ENCODE results near the gene IL1R1.

IL1R1 gene

DNA sequence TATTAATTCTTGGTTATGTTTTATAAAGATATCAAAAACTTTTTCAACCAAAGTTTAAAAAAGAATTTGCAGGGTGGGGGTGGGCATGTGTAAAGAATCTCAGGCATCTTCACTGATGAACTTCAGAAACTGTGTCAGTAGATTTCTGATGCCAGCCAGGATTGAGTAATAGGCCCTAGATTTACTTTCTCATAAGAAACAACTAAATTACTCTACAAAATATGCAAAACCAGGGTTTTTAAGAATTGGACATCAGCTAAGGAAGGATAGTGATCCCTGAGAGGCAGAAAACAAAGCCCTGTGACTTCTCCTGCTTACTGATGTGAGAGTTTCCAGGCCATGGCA is 11.9 kb upstream of the IL1R1 start:
- H3K36me3 ChIP-seq (ENCODE audit: insufficient read depth, low read length) = no peaks in the 10 kb centered on the region
- no peak overlapping the region for H3K4me3 ChIP-seq (ENCODE audit: low read length)

DNA sequence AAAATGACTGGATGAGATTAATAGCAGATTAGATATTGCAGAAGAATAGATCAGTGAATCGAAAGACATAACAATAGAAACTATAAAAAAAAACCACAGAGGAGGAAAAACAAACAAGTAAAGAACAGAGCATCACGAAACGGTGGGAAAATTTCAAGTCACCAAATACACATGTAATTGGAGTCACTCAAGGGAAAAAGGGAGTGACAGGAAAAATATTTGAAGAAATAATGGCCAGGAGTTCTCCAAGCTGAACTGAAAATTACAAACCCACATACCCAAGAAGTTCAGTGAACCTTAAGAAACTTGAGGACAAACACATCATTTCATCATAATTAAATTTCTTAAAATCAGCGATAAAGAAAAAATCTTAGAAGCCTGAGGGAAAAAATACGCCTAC is 11.0 kb upstream of the IL1R1 start:
- no peak overlapping the region for H3K4me3 ChIP-seq (ENCODE audit: low read length)
- H3K36me3 ChIP-seq (ENCODE audit: insufficient read depth, low read length) = no peaks in the 10 kb centered on the region
- H2AFZ ChIP-seq (ENCODE audit: low read depth, low read length) = no peak overlapping the region
- H3K4me1 ChIP-seq (ENCODE audit: insufficient read depth, low read length) = no peaks in the 10 kb centered on the region
- H3K27me3 ChIP-seq (ENCODE audit: insufficient read depth, low read length) = no peaks in the 10 kb centered on the region
- H3K9me3 ChIP-seq (ENCODE audit: low read length) = no peaks in the 10 kb centered on the region

More for the DNA sequence above, 11.9 kb upstream of the IL1R1 start:
- H3K9me3 ChIP-seq (ENCODE audit: low read length) = no peaks in the 10 kb centered on the region
- no peaks in the 10 kb centered on the region for H3K27me3 ChIP-seq (ENCODE audit: insufficient read depth, low read length)
- H2AFZ ChIP-seq (ENCODE audit: low read depth, low read length) = no peak overlapping the region
- no peaks in the 10 kb centered on the region for H3K4me1 ChIP-seq (ENCODE audit: insufficient read depth, low read length)

DNA sequence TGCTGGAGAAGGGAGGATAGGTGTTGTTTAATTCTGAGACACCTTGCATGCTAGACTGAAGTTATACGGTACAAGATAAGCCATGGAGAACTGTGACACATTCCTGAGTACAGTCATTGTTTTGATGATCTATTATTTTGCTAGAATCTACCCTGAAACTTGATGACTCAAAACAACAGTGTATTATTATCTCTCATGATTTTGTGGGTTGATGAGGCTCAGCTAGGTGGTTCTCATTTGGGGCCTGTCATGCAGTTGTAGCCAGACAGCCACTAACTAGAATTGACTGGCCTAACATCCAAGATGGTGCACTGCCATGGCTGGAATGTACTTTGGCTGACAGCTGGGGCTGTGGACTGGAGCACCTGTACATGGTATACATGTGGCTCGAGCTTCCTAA is 5.4 kb upstream of the IL1R1 start:
- Histone ChIP-seq H3K27me3 (ENCODE audit: insufficient read depth, low read length) (peaks cover 16% of the 10 kb centered on the region), H3K36me3 (ENCODE audit: insufficient read depth, low read length) (no peaks in the 10 kb centered on the region), H3K4me1 (ENCODE audit: insufficient read depth, low read length) (no peaks in the 10 kb centered on the region), H3K4me3 (ENCODE audit: low read length) (no peak overlapping the region), H2AFZ (ENCODE audit: low read depth, low read length) (no peak overlapping the region), H3K9me3 (ENCODE audit: low read length) (no peaks in the 10 kb centered on the region)

DNA sequence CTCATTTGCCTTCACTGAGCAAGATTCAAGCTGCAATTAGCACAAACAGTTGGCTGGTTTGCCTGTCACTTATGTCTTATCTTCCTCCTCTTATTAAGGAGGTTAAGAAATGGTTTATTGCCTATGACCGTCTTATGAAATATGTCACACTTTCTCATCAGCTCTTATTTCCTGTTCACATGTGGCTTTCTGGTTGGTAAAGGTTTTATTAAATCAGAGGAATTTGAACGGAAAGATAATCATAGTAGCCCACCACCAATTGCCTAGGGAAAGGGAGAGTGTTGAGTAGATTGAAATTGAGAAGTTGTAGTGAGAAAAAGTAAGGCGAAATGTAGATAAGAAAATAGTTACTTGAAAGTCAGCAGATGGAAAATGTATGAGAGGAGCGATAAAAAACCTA is 4.2 kb upstream of the IL1R1 start:
- no peaks in the 10 kb centered on the region for H3K9me3 ChIP-seq (ENCODE audit: low read length)
- H3K4me3 ChIP-seq (ENCODE audit: low read length) = no peak overlapping the region
- no peaks in the 10 kb centered on the region for H3K4me1 ChIP-seq (ENCODE audit: insufficient read depth, low read length)
- no peak overlapping the region for H2AFZ ChIP-seq (ENCODE audit: low read depth, low read length)
- no peaks in the 10 kb centered on the region for H3K36me3 ChIP-seq (ENCODE audit: insufficient read depth, low read length)
- peaks cover 25% of the 10 kb centered on the region for H3K27me3 ChIP-seq (ENCODE audit: insufficient read depth, low read length)

DNA sequence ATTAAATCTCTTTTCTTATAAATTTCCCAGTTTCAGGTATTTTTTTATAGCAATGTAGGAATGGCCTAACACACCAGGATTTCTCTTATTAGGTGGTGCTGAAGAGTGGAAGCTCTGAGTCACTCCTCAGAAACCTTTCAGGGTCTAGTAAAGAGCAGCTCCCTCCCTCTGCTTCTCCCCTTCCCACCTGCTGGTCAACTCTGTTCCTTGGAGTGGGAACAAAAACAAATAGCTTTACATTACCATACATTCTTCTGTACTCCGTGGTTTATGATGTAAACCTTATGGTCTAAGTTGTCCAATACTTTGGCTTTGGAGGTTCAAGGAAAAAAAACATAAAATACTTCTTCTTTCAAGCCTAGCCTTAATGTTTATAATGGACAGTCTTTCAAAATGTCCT is 2.7 kb upstream of the IL1R1 start:
- Histone ChIP-seq H3K4me3 (ENCODE audit: low read length) (no peak overlapping the region), H3K9me3 (ENCODE audit: low read length) (peaks cover 2% of the 10 kb centered on the region), H3K27me3 (ENCODE audit: insufficient read depth, low read length) (peaks cover 33% of the 10 kb centered on the region), H3K36me3 (ENCODE audit: insufficient read depth, low read length) (no peaks in the 10 kb centered on the region), H2AFZ (ENCODE audit: low read depth, low read length) (no peak overlapping the region), H3K4me1 (ENCODE audit: insufficient read depth, low read length) (no peaks in the 10 kb centered on the region)

DNA sequence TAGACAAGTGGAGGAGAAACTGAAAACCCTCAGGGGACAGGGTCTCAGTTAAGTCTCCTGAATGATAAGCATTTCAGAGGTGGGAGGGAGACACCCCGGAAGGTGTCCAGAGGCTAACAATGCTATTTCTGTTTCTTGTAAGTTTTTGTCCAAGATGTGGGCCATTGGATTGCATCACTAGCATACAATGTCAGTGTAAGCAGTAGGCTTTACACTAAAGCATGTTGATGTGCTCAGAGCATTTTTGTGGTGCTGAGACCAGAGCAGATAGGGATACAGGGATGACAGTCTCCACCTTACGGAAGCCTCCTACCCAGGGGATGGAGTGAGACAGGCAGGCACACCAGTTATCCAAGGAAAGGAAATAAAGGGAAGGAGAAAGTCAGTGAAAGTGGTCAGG is 2.2 kb upstream of the IL1R1 start:
- no peak overlapping the region for H3K4me3 ChIP-seq (ENCODE audit: low read length)
- H3K36me3 ChIP-seq (ENCODE audit: insufficient read depth, low read length) = no peaks in the 10 kb centered on the region
- H3K9me3 ChIP-seq (ENCODE audit: low read length) = peaks cover 2% of the 10 kb centered on the region
- H3K27me3 ChIP-seq (ENCODE audit: insufficient read depth, low read length) = peaks cover 33% of the 10 kb centered on the region
- no peak overlapping the region for H2AFZ ChIP-seq (ENCODE audit: low read depth, low read length)
- H3K4me1 ChIP-seq (ENCODE audit: insufficient read depth, low read length) = no peaks in the 10 kb centered on the region

DNA sequence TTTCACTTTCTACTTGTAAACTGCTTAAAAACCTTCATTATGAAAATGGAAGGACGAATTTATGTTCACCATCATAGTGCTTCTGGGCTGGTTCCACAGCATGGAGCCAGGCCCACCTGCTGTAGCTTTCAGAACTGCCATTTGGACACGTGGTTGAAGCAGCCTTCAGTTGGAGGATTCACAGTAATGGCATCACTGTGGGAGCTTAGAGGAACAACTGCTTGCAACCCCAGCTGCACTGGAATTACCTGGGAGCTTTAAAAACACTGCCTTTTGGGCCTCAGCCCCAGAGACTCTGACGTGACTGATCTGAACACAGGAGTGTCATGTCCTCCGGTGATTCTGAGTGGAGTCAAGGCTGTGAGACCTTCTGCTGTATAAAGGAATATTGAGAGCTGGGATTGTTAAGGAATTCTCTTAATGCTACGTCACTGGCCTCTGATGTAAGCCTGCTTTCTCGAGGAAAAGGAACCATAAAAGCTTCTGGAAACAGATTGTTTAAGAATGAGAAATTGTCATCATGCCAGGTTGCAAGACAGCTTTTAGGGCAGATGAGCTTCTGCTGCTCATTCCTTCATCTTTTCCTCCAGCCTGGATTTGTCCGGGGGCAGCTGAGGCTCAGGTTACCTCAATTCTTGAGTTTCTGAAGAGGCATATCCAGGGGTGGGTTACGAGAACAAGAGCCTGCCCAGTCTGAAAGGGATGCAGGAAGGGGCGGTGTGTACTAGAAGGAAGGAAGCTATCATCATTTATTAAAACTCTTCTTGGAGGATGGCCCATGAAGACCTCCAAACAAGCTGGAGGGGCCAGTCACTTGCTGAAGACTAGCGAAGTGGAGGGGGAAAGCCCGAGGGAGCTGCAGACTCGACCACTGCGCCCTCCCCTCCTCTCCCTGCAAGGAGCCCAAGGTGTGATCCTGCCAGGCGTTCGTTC is 1.3 kb upstream of the IL1R1 start:
- Histone ChIP-seq H3K4me1 (ENCODE audit: insufficient read depth, low read length) (no peaks in the 10 kb centered on the region), H3K4me3 (ENCODE audit: low read length) (no peak overlapping the region), H3K27me3 (ENCODE audit: insufficient read depth, low read length) (peaks cover 33% of the 10 kb centered on the region), H3K36me3 (ENCODE audit: insufficient read depth, low read length) (no peaks in the 10 kb centered on the region), H3K9me3 (ENCODE audit: low read length) (peaks cover 2% of the 10 kb centered on the region), H2AFZ (ENCODE audit: low read depth, low read length) (no peak overlapping the region)

DNA sequence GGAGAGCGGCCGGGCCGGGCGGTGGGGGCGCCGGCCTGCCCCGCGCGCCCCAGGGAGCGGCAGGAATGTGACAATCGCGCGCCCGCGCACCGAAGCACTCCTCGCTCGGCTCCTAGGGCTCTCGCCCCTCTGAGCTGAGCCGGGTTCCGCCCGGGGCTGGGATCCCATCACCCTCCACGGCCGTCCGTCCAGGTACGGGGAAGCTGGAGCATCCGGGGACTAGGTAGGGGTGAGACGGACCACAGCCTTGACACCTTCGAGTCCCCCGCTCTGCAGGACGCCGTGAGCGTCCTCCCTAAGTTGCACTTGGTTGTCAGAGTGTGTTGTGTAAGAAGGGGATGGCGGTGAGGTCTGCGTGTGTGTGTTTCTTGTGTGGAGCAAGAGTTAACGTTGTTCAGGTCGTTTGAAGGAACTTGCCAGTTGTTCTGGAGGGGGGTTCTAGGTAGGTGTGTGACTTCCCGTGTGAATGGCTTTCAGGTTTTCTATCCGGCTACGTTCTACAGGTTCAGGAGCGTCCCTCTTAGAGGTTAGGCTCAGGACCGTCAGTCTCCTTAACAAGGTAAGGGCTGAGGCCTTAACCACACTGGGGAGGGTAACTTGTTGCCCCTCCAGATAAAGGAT is 393 bp downstream of the IL1R1 start:
- peaks cover 2% of the 10 kb centered on the region for H3K9me3 ChIP-seq (ENCODE audit: low read length)
- no peak overlapping the region for H3K4me3 ChIP-seq (ENCODE audit: low read length)
- no peaks in the 10 kb centered on the region for H3K4me1 ChIP-seq (ENCODE audit: insufficient read depth, low read length)
- H3K36me3 ChIP-seq (ENCODE audit: insufficient read depth, low read length) = no peaks in the 10 kb centered on the region
- H3K27me3 ChIP-seq (ENCODE audit: insufficient read depth, low read length) = peaks cover 33% of the 10 kb centered on the region
- H2AFZ ChIP-seq (ENCODE audit: low read depth, low read length) = no peak overlapping the region

DNA sequence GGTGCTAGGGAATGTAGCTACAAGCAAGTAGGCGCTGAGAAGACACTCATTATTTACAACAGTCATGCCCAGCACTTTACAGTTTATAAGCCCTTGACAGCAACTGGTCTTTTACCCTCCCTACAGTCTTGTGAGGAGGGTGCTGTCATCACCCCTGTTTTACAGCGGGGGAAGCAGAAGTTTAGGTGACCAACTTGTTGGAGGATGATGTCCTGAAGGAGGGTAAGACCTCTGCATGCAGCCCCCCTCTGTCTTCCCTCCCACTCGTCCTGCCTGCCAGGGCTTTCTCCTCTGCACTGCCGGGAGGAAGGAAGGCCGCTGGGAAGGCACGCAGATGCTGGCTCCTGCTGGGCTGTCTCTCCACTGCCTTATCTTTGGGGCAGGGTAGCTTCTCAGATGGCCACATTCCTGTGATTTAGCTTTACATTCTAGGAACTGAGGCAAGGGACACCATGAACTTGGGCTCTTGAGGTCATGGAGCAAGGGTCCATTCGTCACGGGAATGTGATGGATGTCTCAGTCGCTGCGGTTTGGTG is 972 bp downstream of the IL1R1 start:
- no peak overlapping the region for H2AFZ ChIP-seq (ENCODE audit: low read depth, low read length)
- H3K36me3 ChIP-seq (ENCODE audit: insufficient read depth, low read length) = no peaks in the 10 kb centered on the region
- peaks cover 2% of the 10 kb centered on the region for H3K9me3 ChIP-seq (ENCODE audit: low read length)
- peaks cover 33% of the 10 kb centered on the region for H3K27me3 ChIP-seq (ENCODE audit: insufficient read depth, low read length)
- H3K4me1 ChIP-seq (ENCODE audit: insufficient read depth, low read length) = no peaks in the 10 kb centered on the region
- H3K4me3 ChIP-seq (ENCODE audit: low read length) = no peak overlapping the region

DNA sequence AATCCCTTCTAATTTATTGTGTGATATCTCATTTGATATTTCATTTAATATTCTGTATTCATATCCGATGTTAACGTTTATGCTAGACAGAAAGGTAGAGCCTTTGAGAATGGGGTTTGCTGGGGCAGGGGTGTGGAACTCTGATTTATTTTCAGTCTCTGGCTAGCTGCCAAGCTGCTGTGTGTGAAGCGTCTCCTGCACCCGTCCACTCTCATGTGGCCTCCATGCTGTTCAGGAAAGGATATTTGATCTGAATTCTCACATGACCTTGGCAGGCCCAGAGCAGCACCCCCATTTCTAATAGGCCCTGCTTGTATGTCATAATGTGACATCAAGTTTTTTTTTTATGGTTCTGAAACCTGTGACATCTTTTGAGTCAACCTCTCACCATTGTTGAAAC is 1.6 kb downstream of the IL1R1 start:
- no peak overlapping the region for H2AFZ ChIP-seq (ENCODE audit: low read depth, low read length)
- peaks cover 33% of the 10 kb centered on the region for H3K27me3 ChIP-seq (ENCODE audit: insufficient read depth, low read length)
- H3K36me3 ChIP-seq (ENCODE audit: insufficient read depth, low read length) = no peaks in the 10 kb centered on the region
- H3K9me3 ChIP-seq (ENCODE audit: low read length) = peaks cover 2% of the 10 kb centered on the region
- H3K4me1 ChIP-seq (ENCODE audit: insufficient read depth, low read length) = no peaks in the 10 kb centered on the region
- H3K4me3 ChIP-seq (ENCODE audit: low read length) = no peak overlapping the region

DNA sequence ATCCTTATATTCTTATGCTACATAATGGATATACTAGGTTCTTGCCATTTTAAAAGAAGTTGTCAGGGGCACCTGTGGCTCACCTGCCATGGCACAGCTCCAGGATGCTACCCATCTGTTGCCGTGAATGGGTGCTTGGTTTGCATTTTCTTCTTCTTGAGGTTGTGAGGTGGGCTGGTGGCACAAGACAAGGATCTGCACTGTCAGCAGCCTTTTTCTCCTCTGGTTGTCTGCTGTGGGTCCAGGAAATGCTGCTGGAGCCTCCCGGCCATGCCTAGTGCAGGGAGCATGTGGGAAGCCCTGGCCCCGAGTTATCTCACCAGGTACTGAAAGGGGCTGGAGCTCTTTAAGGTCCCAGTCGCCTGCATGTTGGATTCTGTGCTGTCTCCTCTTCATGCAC is 2.6 kb downstream of the IL1R1 start:
- H3K4me1 ChIP-seq (ENCODE audit: insufficient read depth, low read length) = no peaks in the 10 kb centered on the region
- peaks cover 2% of the 10 kb centered on the region for H3K9me3 ChIP-seq (ENCODE audit: low read length)
- H2AFZ ChIP-seq (ENCODE audit: low read depth, low read length) = no peak overlapping the region
- no peaks in the 10 kb centered on the region for H3K36me3 ChIP-seq (ENCODE audit: insufficient read depth, low read length)
- H3K4me3 ChIP-seq (ENCODE audit: low read length) = no peak overlapping the region
- peaks cover 33% of the 10 kb centered on the region for H3K27me3 ChIP-seq (ENCODE audit: insufficient read depth, low read length)

DNA sequence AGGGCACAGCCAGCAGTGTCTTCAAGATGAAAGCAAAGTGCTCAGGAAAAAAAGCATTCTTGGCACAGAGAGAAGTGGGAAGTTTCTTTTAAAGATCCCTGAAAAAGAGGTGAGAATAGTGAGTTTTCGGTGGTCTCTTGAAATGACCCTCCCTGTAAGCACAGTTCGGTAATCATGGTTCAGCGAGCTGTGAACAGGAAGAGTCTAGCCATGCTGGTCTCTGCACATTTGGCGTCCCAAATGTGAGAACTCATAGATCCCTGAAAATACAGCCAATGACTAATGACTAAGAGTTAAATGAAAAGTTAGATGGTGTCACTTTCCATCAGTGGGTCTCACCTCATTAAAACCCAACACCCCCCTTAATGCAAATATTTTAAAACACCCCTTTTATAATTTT is 3.4 kb downstream of the IL1R1 start:
- Histone ChIP-seq H2AFZ (ENCODE audit: low read depth, low read length) (no peak overlapping the region), H3K4me1 (ENCODE audit: insufficient read depth, low read length) (no peaks in the 10 kb centered on the region), H3K4me3 (ENCODE audit: low read length) (no peak overlapping the region), H3K27me3 (ENCODE audit: insufficient read depth, low read length) (peaks cover 28% of the 10 kb centered on the region), H3K9me3 (ENCODE audit: low read length) (peaks cover 2% of the 10 kb centered on the region), H3K36me3 (ENCODE audit: insufficient read depth, low read length) (no peaks in the 10 kb centered on the region)

DNA sequence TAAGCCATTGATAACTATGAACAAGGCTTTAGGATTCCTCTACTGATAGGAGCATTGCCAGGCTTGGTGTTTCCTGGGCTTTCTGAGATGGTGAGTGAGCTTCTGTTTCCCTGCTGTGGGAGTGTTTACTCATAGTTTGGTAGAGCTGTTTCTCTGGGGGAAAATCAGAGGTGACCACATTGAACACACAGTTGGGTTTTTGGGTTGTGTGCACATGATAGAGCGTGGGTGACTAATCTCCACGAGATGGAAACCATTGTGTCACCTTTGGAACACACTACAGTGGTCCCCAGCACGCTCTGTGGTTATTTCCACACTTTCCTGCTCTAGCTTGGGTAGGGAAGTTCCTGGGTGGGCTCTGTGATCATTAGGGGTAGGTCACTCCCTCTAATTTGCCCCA is 5.4 kb downstream of the IL1R1 start:
- Histone ChIP-seq H3K4me1 (ENCODE audit: insufficient read depth, low read length) (no peaks in the 10 kb centered on the region), H2AFZ (ENCODE audit: low read depth, low read length) (no peak overlapping the region), H3K9me3 (ENCODE audit: low read length) (peaks cover 2% of the 10 kb centered on the region), H3K36me3 (ENCODE audit: insufficient read depth, low read length) (no peaks in the 10 kb centered on the region), H3K27me3 (ENCODE audit: insufficient read depth, low read length) (peaks cover 12% of the 10 kb centered on the region), H3K4me3 (ENCODE audit: low read length) (no peak overlapping the region)

Measured in neuron (in vitro differentiated cells).